Measurements from ENCODE around the gene C16orf87. TPM values are rescaled to one million over a fixed set of nuclear protein-coding genes. Genes with fewer than 3 reads are reported as not detected.

The C16orf87 gene
- total and polyA plus RNA-seq, 2 donors (not counting 1 experiment from before 2014, with no cell fraction given) = 3.4 to 11.3 TPM

GRCh38 chr16:46783800-46784199 lies 47.2 kb downstream of the C16orf87 start:
- WGBS (ENCODE audit: insufficient coverage) = 85% methylated on average over 4 of the region's 4 CpGs
- H3K27ac ChIP-seq (ENCODE audit: low read length in 2 of 2) = no peak overlapping the region
- H3K27ac Mint-ChIP-seq = no peak overlapping the region
- no peak overlapping the region for H3K4me2 ChIP-seq (replicated peaks; ENCODE audit: low read depth, low read length, poor library complexity, severe bottlenecking)
- H3K79me2 ChIP-seq (ENCODE audit: control insufficient read depth, insufficient read depth, low read length) = no peaks in the 10 kb centered on the region
- no peak overlapping the region for H3K4me3 Mint-ChIP-seq
- no peak overlapping the region for H3K4me3 ChIP-seq (ENCODE audit: control extremely low read depth in 1 of 5, extremely low read depth in 1 of 5, insufficient read depth in 1 of 5, low read depth in 2 of 5, low read length in 4 of 5)
- no peaks in the 10 kb centered on the region for H3K27me3 Mint-ChIP-seq
- peaks cover 5 to 17% (median 14%) of the 10 kb centered on the region in 3 donors for H3K9me3 ChIP-seq (ENCODE audit: control extremely low read depth in 1 of 3, control insufficient read depth in 2 of 3, insufficient read depth in 1 of 3, low read length in 2 of 3)
- peaks cover 6% of the 10 kb centered on the region for H3K9me3 Mint-ChIP-seq (ENCODE audit: insufficient read depth)
- no peaks in the 10 kb centered on the region for H3K36me3 ChIP-seq (replicated peaks in 1 of 2; ENCODE audit: control extremely low read depth in 1 of 2, control insufficient read depth in 1 of 2, extremely low read depth in 1 of 2, insufficient read depth in 2 of 2, low read length in 1 of 2)
- POLR2A ChIA-PET = no interaction called here
- H2AFZ ChIP-seq (ENCODE audit: insufficient read depth, low read depth, low read length, poor library complexity, severe bottlenecking) = no peak overlapping the region
- TF ChIP-seq EZH2 (IDR thresholded peaks at IDR 0.05; ENCODE audit: borderline replicate concordance, insufficient read depth, low read depth, low read length, poor library complexity, severe bottlenecking) (no peak), CTCF (IDR thresholded peaks at IDR 0.05) (no peak)
- ATAC-seq (ENCODE audit: low read depth) (no peak), DNase-seq (no peak)
- peaks cover 25% of the 10 kb centered on the region for H3K4me1 Mint-ChIP-seq
- H3K27me3 ChIP-seq (replicated peaks in 1 of 4; ENCODE audit: control extremely low read depth in 1 of 4, control insufficient read depth in 3 of 4, insufficient read depth in 4 of 4, low read length in 3 of 4) = no peaks in the 10 kb centered on the region
- intact Hi-C loops (cut with micrococcal nuclease) = no loop called here
- CTCF ChIA-PET = no interaction called here
- H4K20me1 ChIP-seq (ENCODE audit: control insufficient read depth, insufficient read depth, low read length, poor library complexity, severe bottlenecking) = no peaks in the 10 kb centered on the region
- H3K4me1 ChIP-seq (ENCODE audit: control insufficient read depth in 2 of 2, insufficient read depth in 2 of 2, low read length in 2 of 2) = peaks cover 16 to 18% of the 10 kb centered on the region in 2 donors
- no peak overlapping the region for H3K9ac ChIP-seq (ENCODE audit: low read length)

- H3K79me2 ChIP-seq (ENCODE audit: control insufficient read depth, insufficient read depth, low read length) = no peaks in the 10 kb centered on the region
- H4K20me1 ChIP-seq (ENCODE audit: control insufficient read depth, insufficient read depth, low read length, poor library complexity, severe bottlenecking) = no peaks in the 10 kb centered on the region
- H3K27ac ChIP-seq (ENCODE audit: low read length in 2 of 2) = no peak overlapping the region
- DNase-seq (no peak), ATAC-seq (ENCODE audit: low read depth) (no peak)
- intact Hi-C loops (cut with micrococcal nuclease) = no loop called here
- peaks cover 15% of the 10 kb centered on the region for H3K4me1 Mint-ChIP-seq
- H3K4me3 Mint-ChIP-seq = no peak overlapping the region
- POLR2A ChIA-PET = no interaction called here
- peaks cover 5 to 22% (median 17%) of the 10 kb centered on the region in 3 donors for H3K9me3 ChIP-seq (ENCODE audit: control extremely low read depth in 1 of 3, control insufficient read depth in 2 of 3, insufficient read depth in 1 of 3, low read length in 2 of 3)
- H3K4me3 ChIP-seq (ENCODE audit: control extremely low read depth in 1 of 5, extremely low read depth in 1 of 5, insufficient read depth in 1 of 5, low read depth in 2 of 5, low read length in 4 of 5) = no peak overlapping the region
- H3K36me3 ChIP-seq (replicated peaks in 1 of 2; ENCODE audit: control extremely low read depth in 1 of 2, control insufficient read depth in 1 of 2, extremely low read depth in 1 of 2, insufficient read depth in 2 of 2, low read length in 1 of 2) = no peaks in the 10 kb centered on the region
- H2AFZ ChIP-seq (ENCODE audit: insufficient read depth, low read depth, low read length, poor library complexity, severe bottlenecking) = no peak overlapping the region
- no peak overlapping the region for H3K9ac ChIP-seq (ENCODE audit: low read length)
- H3K27me3 ChIP-seq (replicated peaks in 1 of 4; ENCODE audit: control extremely low read depth in 1 of 4, control insufficient read depth in 3 of 4, insufficient read depth in 4 of 4, low read length in 3 of 4) = no peaks in the 10 kb centered on the region
- no CpG with 5 or more reads among the region's 2 CpGs for WGBS (ENCODE audit: insufficient coverage)
- no peaks in the 10 kb centered on the region for H3K27me3 Mint-ChIP-seq
- no peak for TF ChIP-seq CTCF (IDR thresholded peaks at IDR 0.05)
- TF ChIP-seq EZH2 (IDR thresholded peaks at IDR 0.05; ENCODE audit: borderline replicate concordance, insufficient read depth, low read depth, low read length, poor library complexity, severe bottlenecking) = no peak
- H3K4me2 ChIP-seq (replicated peaks; ENCODE audit: low read depth, low read length, poor library complexity, severe bottlenecking) = no peak overlapping the region
- H3K9me3 Mint-ChIP-seq (ENCODE audit: insufficient read depth) = peaks cover 6% of the 10 kb centered on the region
- CTCF ChIA-PET = no interaction called here
- no peak overlapping the region for H3K27ac Mint-ChIP-seq
- H3K4me1 ChIP-seq (ENCODE audit: control insufficient read depth in 2 of 2, insufficient read depth in 2 of 2, low read length in 2 of 2) = peaks cover 4 to 8% of the 10 kb centered on the region in 2 donors
These were observed 48.7 kb downstream of the C16orf87 start for GRCh38 chr16:46782320-46782719.

All from B cell (primary cell).